WI38 (cell line): ENCODE data around the gene ACACB.

ENCODE experiments used
- H3K4me3 ChIP-seq: 2 replicates; pipeline ENCODE4 v1.5.1; 2011; ENCODE audit warnings: low read depth, mild to moderate bottlenecking, control low read depth, low read length
- TF ChIP-seq, protein P1 (sequence below): IDR thresholded peaks from 2 replicates; pipeline ENCODE4 v1.5.1; 2012; ENCODE audit warnings: low read depth, mild to moderate bottlenecking, control low read depth, low read length

Gene ACACB

GRCh38 chr12:109173443-109174240 is 57.3 kb downstream of the ACACB start:
- TF ChIP-seq, protein P1, sequence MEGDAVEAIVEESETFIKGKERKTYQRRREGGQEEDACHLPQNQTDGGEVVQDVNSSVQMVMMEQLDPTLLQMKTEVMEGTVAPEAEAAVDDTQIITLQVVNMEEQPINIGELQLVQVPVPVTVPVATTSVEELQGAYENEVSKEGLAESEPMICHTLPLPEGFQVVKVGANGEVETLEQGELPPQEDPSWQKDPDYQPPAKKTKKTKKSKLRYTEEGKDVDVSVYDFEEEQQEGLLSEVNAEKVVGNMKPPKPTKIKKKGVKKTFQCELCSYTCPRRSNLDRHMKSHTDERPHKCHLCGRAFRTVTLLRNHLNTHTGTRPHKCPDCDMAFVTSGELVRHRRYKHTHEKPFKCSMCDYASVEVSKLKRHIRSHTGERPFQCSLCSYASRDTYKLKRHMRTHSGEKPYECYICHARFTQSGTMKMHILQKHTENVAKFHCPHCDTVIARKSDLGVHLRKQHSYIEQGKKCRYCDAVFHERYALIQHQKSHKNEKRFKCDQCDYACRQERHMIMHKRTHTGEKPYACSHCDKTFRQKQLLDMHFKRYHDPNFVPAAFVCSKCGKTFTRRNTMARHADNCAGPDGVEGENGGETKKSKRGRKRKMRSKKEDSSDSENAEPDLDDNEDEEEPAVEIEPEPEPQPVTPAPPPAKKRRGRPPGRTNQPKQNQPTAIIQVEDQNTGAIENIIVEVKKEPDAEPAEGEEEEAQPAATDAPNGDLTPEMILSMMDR, result no peak
- H3K4me3 ChIP-seq, result no peak overlapping the region

DNA sequence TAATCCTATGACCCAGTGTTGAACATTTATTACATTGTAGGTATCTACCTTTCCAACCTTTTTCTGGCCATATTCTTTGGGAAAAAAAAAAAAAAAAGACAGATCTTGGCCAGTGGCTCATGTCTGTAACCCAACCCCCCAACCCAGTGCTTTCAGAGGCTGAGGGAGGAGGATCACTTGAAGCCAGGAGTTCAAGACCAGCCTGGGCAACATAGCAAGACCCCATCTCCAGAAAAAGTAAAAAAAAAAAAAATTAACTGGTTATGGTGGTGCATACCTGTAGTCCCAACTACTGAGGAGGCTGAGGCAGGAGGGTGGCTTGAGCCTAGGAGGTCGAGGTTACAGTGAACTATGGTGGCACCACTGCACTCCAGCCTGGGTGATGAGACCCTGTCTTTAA is 58.1 kb downstream of the ACACB start:
- TF ChIP-seq, protein P1, result no peak

GRCh38 chr12:109178532-109178931 is 62.1 kb downstream of the ACACB start:
- TF ChIP-seq, protein P1, result no peak
- H3K4me3 ChIP-seq, result no peak overlapping the region

More for the DNA sequence above, 58.1 kb downstream of the ACACB start:
- H3K4me3 ChIP-seq, result no peak overlapping the region

DNA sequence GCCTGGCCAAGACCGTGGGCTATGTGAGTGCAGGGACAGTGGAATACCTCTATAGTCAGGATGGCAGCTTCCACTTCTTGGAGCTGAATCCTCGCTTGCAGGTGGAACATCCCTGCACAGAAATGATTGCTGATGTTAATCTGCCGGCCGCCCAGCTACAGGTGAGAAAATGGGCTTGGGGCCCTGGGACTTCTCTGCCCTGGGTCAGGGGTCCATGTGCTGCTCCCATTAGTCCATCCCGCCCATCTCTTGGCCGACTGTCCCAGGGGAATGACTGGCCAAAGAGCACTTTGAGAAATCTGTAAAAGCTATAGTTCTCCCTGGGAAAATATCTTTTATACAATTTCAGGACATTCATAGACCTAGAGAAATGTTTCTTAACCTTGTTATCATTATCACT is 63.5 kb downstream of the ACACB start:
- no peak overlapping the region for H3K4me3 ChIP-seq
- TF ChIP-seq, protein P1, result no peak

DNA sequence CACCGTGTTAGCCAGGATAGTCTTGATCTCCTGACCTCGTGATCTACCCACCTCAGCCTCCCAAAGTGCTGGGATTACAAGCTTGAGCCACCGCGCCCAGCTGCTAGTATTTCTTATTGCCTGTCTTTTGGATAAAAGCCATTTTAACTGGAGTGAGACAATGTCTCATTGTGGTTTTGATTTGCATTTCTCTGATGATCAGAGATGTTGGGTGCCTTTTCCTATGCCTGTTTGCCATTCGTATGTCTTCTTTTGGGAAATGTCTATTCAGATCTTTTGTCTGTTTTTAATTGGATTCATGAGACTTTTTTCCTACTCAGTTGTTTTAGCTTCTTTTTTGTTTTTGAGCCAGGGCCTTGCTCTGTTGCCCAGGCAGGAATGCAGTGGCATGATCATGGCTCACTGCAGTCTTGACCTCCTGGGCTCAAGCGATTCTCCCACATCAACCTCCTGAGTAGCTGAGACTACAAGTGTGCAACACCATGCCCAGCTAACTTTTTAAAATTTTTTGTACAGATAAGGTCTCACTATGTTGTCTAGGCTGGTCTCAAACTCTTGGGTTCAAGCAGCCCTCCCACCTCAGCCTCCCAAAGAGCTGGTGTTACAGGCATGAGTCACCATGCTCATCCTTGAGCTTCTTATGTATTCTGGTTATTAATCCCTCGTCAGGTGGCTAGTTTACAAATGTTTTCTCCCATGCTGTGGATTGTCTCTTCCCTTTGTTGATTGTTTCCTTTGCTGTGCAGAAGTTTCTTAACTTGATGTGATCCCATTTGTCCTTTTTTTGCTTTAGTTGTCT is 65.9 kb downstream of the ACACB start:
- TF ChIP-seq, protein P1, result no peak
- no peak overlapping the region for H3K4me3 ChIP-seq

- H3K4me3 ChIP-seq, result no peak overlapping the region
- TF ChIP-seq, protein P1, result no peak
These were observed 69.1 kb downstream of the ACACB start for GRCh38 chr12:109185441-109185840.

DNA sequence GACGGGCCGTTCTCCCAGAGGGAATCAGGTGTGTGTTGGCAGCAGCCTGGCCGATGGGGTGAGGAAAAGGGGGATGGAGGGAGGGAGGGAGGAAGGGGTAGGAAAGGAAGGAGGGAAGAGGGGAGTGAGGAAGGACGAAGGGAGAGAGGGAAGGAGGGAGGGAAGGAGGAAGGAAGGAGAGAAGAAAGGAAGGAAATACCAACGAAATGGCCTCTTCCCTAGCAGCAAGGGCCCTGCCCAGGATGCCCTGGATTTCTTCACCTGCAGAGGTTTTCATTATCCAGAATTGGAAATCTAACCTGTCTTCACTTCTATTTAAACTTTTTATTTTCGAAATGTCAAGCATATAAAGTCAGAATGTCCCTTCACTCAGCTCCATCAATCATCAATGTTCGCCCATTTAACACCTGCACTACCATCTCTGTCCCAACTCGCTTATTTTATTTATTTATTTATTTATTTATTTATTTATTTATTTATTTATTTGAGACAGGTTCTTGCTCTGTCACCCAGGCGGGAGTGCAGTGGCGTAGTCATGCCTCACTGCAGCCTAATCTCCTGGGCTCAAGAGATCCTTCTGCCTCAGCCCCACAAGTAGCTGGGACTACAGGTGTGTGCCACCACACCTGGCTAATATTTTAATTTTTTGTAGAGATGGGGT is 70.7 kb downstream of the ACACB start:
- TF ChIP-seq, protein P1, result no peak
- no peak overlapping the region for H3K4me3 ChIP-seq
